Calu3 (cell line): ENCODE data around the gene PROM2. TPM values are rescaled to one million over a fixed set of nuclear protein-coding genes. Genes with fewer than 3 reads are reported as not detected.

Source experiments
- BruUV-seq: library from RNA; stranded (reverse); fragments of 400-500 nt; replicated peaks from 2 replicates; lab custom pipeline; 2021; lab: Mats Ljungman, UMichigan
- CTCF ChIA-PET: fragments of 300-600 bp; sonication (Branson Sonifier 250); formaldehyde crosslinking; loops from one replicate; lab custom pipeline; 2022; ENCODE audit warnings: antibody characterized with exemption; lab: Charles Lee
- DNase-seq: peaks from one replicate; pipeline ENCODE4 v3.0.0; 2022
- H3K27ac Mint-ChIP-seq: one replicate; pipeline ENCODE4 v1.8.0; 2022; ENCODE audit warnings: mixed read lengths; ENCODE audit not compliant: unreplicated experiment
- H3K27me3 Mint-ChIP-seq: one replicate; pipeline ENCODE4 v1.8.0; 2022; ENCODE audit warnings: mixed read lengths; ENCODE audit not compliant: unreplicated experiment
- H3K36me3 Mint-ChIP-seq: one replicate; pipeline ENCODE4 v1.8.0; 2022; ENCODE audit warnings: mild to moderate bottlenecking, moderate library complexity, mixed read lengths; ENCODE audit not compliant: insufficient read depth, unreplicated experiment
- H3K4me1 Mint-ChIP-seq: one replicate; pipeline ENCODE4 v1.8.0; 2022; ENCODE audit warnings: mild to moderate bottlenecking, low read depth, mixed read lengths; ENCODE audit not compliant: unreplicated experiment
- H3K4me3 Mint-ChIP-seq: one replicate; pipeline ENCODE4 v1.8.0; 2022; ENCODE audit warnings: mild to moderate bottlenecking, low read depth, moderate library complexity, mixed read lengths; ENCODE audit not compliant: unreplicated experiment
- H3K9me3 Mint-ChIP-seq: one replicate; pipeline ENCODE4 v1.8.0; 2022; ENCODE audit warnings: low read depth, mixed read lengths; ENCODE audit not compliant: unreplicated experiment
- intact Hi-C: fragments of 100-400 bp; cut with micrococcal nuclease; formaldehyde crosslinking; loops from one replicate; pipeline ENCODE4 v1.10.0; 2022; ENCODE audit not compliant: unreplicated experiment
- total RNA-seq: library from RNA; stranded (reverse); gene quantifications from 2 replicates; pipeline ENCODE4 v1.2.3, GENCODE V29; 2022
- TF ChIP-seq, protein P1 (sequence below): fragments of 200-600 bp; IDR thresholded peaks from one replicate; pipeline ENCODE4 v1.8.0; 2022; ENCODE audit warnings: antibody characterized with exemption; ENCODE audit not compliant: unreplicated experiment

The PROM2 gene
- total RNA-seq, 1 experiment from 2014 or later, result 24.7 TPM

DNA sequence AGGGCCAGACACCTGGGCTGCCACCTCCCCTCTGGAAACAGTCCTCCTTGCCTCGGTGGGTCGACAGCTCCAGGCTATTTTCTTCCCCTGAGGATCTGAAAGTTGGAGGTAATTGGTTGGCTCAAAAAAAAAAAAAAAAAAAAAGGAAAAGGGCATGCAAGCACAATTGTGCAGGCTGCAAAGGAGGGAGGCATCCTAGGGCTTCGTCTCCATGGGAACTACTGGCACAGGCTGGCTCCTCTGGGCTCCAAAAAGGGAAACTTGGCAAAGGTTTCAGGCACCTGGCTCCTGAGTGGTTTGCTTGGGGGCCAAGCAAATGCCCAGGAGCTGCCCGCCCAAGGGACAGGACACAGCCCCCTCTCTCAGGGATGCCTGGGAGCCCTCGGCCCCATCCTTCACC lies 21.8 kb downstream of the PROM2 start:
- no peaks in the 10 kb centered on the region for H3K36me3 Mint-ChIP-seq
- no TSS peak for BruUV-seq
- CTCF ChIA-PET, result interaction anchor here (0.6 to 0.8 kb wide), 2 partner anchors 11 to 879 kb away, joined by 3 to 5 read pairs; no protein-coding TSS in a partner anchor
- no peak overlapping the region for H3K27ac Mint-ChIP-seq
- TF ChIP-seq, protein P1, sequence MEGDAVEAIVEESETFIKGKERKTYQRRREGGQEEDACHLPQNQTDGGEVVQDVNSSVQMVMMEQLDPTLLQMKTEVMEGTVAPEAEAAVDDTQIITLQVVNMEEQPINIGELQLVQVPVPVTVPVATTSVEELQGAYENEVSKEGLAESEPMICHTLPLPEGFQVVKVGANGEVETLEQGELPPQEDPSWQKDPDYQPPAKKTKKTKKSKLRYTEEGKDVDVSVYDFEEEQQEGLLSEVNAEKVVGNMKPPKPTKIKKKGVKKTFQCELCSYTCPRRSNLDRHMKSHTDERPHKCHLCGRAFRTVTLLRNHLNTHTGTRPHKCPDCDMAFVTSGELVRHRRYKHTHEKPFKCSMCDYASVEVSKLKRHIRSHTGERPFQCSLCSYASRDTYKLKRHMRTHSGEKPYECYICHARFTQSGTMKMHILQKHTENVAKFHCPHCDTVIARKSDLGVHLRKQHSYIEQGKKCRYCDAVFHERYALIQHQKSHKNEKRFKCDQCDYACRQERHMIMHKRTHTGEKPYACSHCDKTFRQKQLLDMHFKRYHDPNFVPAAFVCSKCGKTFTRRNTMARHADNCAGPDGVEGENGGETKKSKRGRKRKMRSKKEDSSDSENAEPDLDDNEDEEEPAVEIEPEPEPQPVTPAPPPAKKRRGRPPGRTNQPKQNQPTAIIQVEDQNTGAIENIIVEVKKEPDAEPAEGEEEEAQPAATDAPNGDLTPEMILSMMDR, result no peak
- DNase-seq, result no peak
- H3K4me1 Mint-ChIP-seq, result no peaks in the 10 kb centered on the region
- no peak overlapping the region for H3K4me3 Mint-ChIP-seq
- peaks cover 43% of the 10 kb centered on the region for H3K27me3 Mint-ChIP-seq
- H3K9me3 Mint-ChIP-seq, result no peaks in the 10 kb centered on the region
- intact Hi-C loops, result no loop called here

DNA sequence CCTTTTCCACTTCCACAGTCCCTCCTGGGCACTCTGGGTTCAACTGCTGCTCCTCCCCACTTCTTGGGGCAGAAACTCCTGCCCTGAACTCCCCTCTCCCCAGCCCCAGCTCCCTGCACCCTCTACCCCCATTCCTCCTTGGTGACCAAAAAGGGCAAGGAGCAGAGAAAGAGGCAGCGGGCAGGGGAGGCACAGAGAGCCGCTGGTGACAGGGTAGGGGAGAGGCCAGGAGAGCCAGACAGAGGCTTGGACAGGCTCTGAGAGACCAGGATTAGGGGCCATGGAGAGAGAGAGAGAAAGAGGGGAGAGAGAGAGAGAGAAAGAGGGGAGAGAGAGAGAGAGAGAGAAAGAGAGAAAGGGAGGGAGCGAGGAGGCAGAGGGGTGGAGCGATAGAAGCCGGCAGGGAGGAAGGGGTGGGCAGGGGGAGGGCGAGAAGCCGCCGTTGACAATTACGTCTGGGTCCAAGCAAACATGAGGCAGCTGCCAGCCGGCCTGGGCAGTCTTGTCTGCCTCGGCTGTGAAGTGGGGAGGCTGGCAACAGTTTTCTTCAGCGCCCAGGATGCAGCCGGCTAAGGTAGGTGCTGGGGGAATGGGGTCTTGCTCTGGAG lies 22.7 kb downstream of the PROM2 start, which contains the start of gene KCNIP3:
Gene KCNIP3, plus strand, starts transcription at position 468 of the 608 bp plus-strand sequence. Its CDS starts 92 bp downstream, at position 560.
- DNase-seq, result no peak
- no TSS peak for BruUV-seq
- no peaks in the 10 kb centered on the region for H3K36me3 Mint-ChIP-seq
- intact Hi-C loops, result no loop called here
- CTCF ChIA-PET, result no interaction called here
- TF ChIP-seq, protein P1, result no peak
- H3K27ac Mint-ChIP-seq, result no peak within 1 kb of the TSS
- no peaks in the 10 kb centered on the region for H3K4me1 Mint-ChIP-seq
- H3K4me3 Mint-ChIP-seq, result peak within 1 kb of the TSS; percentile 3
- H3K27me3 Mint-ChIP-seq, result peaks cover 43% of the 10 kb centered on the region
- no peaks in the 10 kb centered on the region for H3K9me3 Mint-ChIP-seq

DNA sequence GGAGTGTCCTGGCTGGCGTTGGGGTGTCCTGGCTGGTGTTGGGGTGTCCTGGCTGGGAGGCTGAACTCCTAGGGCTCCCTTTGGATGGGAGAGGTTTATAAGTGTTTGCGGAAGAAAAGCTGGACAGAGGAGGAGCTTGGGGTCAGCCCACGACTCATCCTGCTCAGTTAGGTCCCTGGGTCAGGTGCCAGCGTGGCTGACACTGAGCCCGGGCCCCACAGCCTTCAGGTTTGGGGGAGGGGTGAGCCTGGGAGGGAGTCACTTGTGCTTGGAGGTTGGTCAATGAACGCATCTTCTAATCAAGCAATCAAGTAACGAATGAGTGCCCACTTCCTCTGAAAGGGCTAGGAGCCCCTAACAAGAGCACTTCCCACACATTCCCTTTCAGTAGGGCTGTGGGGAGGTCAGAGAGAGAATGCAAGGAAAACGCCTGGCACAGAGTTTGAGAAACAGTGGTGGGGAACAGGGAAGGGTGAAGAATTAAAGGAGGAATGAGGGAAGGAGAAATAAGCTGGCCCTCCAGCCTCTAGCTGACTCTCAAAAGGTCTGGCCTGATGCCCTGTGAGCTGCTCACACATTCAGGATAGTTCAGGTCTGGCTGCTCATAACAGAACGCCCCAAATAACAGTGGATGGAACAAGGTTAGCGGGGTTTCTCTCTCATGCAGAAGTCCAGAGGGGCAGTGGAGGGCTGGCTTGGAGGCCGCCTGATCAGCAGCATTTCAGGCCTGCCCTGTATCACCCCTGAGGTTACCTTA lies 23.6 kb downstream of the PROM2 start:
- peaks cover 43% of the 10 kb centered on the region for H3K27me3 Mint-ChIP-seq
- BruUV-seq, result no TSS peak
- H3K4me1 Mint-ChIP-seq, result no peaks in the 10 kb centered on the region
- H3K27ac Mint-ChIP-seq, result no peak overlapping the region
- no peaks in the 10 kb centered on the region for H3K9me3 Mint-ChIP-seq
- no peak for DNase-seq
- TF ChIP-seq, protein P1, result no peak
- intact Hi-C loops, result no loop called here
- H3K4me3 Mint-ChIP-seq, result no peak overlapping the region
- H3K36me3 Mint-ChIP-seq, result no peaks in the 10 kb centered on the region
- CTCF ChIA-PET, result no interaction called here

DNA sequence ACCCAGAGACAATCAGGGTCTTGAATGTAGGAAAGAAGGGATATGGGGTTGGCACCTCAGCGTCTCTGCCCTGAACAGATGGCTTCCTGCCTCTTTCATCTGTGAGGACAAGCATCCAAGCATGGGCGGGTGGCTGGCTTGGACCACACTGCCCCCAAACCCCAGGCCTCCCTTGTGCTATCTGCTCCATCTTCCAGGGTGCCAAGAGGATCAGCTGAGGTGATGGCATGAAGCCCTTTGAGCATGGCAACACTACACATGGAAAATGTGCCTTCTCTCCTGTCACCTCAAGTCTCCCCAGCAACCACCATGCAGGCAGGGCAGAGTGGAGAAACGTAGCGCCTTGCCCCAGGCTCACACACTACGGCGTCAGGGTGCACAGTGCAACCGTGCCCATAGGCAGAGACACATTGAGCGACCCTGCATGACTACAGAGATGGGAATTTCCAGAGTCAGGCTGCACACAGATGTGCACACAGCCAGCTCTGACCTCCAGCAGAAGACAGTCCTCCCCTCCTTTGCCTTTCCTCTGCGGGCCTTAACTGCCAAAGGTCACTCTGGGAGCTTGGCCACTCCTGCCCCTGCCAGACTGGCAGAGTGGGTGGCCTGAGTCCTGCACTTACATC lies 24.4 kb downstream of the PROM2 start:
- no peak for DNase-seq
- Mint-ChIP-seq H3K4me1 (no peaks in the 10 kb centered on the region), H3K9me3 (no peaks in the 10 kb centered on the region), H3K4me3 (no peak overlapping the region), H3K27ac (no peak overlapping the region), H3K27me3 (peaks cover 43% of the 10 kb centered on the region), H3K36me3 (no peaks in the 10 kb centered on the region)
- BruUV-seq, result no TSS peak
- intact Hi-C loops, result no loop called here
- CTCF ChIA-PET, result no interaction called here
- TF ChIP-seq, protein P1, result no peak
